NK-92 treated with Interleukin-12 subunit alpha and Interleukin-12 subunit beta, amount 100 ng/mL, for 24 hours (cell line): ENCODE data around the gene ZSCAN2.

Experiments
- DNase-seq: peaks from one replicate; lab custom pipeline; 2025; lab: John Stamatoyannopoulos, UW

Gene ZSCAN2

DNA sequence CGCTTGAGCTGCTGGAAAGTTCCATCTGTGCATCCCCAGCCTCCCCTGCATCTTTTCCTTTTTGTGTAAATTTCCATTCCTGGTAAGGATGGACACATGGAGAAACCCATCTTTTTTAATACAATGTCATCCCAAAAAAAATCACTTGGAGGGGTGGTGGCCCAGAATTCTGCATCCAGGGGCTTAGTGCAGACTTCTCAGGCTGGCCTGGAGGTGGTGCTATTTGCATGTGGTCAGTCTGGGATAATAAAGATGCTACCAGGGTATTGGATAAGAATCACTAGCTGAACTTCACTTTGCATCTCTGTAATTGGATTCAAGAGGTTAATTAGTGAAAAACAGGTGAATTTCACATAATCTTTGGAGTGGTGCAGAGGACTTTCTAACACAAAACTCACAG is 1.8 kb upstream of the ZSCAN2 start:
- no peak for DNase-seq

DNA sequence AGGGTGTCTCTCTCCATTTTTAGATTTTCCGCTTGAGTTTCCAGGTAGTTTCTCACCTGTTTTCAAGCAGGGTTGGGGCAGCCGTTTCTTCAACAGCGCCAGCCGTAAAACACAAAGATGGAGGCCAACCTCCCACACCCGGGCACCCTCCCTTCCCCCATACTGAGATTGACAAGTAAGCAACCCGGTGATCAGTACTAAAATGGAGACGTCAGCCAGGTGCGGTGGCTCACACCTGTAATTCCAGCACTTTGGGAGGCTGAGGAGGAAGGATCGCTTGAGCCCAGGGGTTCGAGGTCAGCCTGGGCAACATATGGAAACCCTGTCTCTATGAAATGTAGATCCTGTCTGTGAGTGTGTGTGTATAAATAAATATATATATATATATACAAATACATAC is 903 bp upstream of the ZSCAN2 start:
- DNase-seq = no peak

DNA sequence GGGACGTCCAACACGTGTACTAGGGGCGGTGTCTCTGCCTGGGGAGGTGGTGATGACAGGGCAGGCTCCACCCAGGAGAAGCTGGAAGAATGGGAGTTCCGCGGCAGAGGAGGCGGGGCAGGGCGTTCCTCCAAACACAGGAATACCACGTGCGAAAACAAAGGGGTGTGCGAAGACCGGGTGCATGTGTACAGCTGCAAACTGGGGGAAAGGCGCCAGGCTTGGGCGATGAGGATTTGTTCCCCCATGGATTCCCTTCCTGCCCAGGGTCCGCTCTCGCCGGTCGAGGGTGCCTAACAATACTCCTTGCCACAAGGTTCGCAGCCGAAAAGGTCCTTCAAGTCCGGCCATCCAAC is 500 bp upstream of the ZSCAN2 start:
- DNase-seq = peak; percentile 38

DNA sequence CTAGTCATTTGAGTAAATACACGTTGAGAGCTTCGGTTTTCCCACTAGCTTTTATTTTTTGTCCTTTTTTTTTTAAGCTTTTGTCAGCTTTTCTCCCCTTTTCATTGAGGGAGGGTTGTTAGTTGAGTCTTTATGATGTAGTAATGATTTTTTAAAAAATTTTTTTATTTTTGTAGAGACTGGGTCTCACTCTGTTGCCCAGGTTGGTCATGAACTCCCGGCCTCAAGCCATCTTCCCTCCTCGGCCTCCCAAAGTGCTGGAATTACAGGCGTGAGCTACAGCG is 688 bp downstream of the ZSCAN2 start:
- no peak for DNase-seq

- no peak for DNase-seq
Observed at GRCh38 chr15:84603630-84604379, 3.0 kb downstream of the ZSCAN2 start.

DNA sequence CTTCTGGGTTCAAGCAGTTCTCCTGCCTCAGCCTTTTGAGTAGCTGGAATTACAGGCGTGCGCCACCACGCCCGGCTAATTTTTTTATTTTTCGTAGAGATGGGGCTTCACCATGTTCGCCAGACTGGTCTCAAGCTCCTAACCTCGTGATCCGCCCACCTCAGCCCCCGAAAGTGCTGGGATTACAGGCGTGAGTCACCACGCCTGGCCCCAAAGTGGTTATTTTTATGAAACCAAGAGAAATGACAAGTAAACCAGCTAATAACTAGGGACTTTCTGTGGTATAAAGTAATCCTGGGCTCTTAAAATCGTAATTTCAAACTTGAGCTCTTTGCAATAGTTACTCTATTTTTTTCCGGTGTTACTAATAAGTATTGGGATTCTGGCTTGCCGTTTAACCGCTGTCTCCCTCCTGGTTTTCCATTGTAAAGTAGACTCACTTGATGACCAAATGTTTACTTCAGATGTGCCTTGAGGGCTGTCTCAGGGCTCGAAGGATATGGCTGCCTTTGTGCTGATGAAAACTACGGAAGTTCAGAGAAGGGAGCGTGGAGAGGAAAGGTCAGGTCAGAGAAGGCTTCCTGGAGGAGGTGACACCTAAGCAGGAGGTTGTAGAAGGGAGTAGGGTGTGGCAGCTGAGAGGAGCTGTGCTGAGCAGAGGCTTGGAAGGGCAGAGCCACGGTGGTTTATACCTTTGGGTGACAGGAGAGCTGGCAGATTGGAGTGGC is 4.2 kb downstream of the ZSCAN2 start:
- DNase-seq = no peak

DNA sequence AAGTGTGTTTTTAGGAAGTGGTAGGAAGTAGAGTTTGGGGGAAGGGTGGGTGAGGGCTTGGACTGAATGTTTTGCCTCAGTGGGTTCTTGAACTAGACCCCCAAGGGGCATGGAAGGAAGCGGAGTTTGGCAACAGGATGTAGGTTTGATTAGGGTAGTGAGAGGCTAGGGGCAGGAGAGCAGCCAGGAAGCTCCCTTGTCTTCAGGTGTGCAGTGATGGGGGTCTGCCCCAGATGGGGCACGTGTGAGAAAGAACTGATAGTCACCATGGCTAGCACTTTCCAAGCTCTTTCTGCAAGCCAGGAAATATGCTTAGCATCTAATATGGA is 4.7 kb downstream of the ZSCAN2 start:
- no peak for DNase-seq

- no peak for DNase-seq
Observed at GRCh38 chr15:84606653-84607120, 5.9 kb downstream of the ZSCAN2 start.

- no peak for DNase-seq
Observed at GRCh38 chr15:84608707-84609284, 8.0 kb downstream of the ZSCAN2 start.

- no peak for DNase-seq
Observed at GRCh38 chr15:84609818-84610525, 9.2 kb downstream of the ZSCAN2 start.

DNA sequence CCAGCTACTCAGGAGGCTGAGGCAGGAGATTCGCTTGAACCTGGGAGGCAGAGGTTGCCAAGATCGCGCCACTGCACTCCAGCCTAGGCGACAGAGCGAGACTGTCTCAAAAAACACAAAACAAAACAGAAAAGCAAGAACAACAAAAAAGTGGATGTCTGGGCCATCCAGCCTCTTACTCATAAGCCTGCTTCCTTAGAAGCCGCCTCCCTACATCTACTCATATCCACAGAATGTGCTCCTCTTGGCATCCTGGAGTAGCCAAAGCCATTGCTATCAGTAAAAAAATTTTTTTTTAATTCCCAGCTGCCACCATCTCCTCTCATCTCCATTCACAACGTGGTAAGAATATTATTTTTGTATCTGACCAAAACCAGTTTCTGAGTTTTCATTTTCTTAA is 10.8 kb downstream of the ZSCAN2 start:
- DNase-seq = no peak

DNA sequence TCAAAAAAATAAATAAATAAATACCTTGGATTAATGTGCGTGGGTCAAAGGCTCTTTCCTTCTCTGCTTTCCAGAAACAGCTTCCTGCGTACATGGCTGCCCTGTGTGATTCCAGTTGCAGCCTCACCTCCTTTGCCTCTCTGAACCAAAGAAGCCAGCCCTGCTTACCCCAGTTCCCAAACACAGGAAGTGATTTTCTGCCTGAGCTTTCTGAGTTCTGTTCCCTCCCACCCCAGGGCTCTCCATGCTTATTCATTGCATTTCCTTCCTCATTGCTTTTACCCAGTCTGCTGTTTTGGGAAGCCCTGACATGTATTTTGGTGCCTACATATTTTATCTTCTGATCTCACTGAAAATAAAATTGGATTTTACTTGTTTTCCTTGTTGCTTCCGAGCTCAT is 15.4 kb downstream of the ZSCAN2 start:
- no peak for DNase-seq

GRCh38 chr15:84620626-84621025 is 19.8 kb downstream of the ZSCAN2 start:
- no peak for DNase-seq

DNA sequence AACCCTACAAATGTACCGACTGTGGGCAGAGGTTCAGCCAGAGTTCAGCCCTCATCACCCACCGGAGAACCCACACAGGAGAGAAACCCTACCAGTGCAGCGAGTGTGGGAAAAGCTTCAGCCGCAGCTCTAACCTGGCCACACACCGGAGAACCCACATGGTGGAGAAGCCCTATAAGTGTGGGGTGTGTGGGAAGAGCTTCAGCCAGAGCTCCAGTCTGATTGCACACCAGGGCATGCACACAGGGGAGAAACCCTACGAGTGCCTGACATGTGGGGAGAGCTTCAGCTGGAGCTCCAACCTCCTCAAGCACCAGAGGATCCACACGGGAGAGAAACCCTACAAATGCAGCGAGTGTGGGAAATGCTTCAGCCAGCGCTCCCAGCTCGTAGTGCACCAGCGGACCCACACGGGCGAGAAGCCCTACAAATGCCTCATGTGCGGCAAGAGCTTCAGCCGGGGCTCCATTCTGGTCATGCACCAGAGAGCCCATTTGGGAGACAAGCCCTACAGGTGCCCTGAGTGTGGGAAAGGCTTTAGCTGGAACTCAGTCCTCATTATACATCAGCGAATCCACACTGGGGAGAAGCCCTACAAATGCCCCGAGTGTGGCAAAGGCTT is 20.7 kb downstream of the ZSCAN2 start:
- no peak for DNase-seq

DNA sequence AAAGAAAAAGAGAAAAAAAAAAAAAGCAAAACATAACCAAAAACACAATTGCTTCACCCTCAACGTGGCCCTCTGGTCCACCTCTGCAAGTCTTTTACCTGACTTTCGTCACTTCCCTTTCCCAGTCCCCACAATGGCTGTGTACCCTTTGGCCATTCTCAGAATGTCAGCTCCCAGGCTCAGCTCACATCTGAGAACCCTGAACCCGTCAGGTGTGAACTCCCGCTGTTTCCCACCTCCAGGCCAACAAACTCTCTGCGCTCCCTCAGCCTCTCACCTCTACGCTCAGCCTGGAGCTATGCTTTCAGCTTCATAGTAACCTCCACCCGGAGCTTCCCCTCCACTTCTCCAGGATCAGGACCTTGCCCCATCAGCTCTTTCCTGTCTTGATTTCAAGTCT is 23.6 kb downstream of the ZSCAN2 start:
- no peak for DNase-seq

- no peak for DNase-seq
Observed at GRCh38 chr15:84625123-84625522, 24.3 kb downstream of the ZSCAN2 start.

- DNase-seq = no peak
Observed at GRCh38 chr15:84629033-84629432, 28.2 kb downstream of the ZSCAN2 start.

- DNase-seq = no peak
Observed at GRCh38 chr15:84631706-84632272, 31.0 kb downstream of the ZSCAN2 start.

DNA sequence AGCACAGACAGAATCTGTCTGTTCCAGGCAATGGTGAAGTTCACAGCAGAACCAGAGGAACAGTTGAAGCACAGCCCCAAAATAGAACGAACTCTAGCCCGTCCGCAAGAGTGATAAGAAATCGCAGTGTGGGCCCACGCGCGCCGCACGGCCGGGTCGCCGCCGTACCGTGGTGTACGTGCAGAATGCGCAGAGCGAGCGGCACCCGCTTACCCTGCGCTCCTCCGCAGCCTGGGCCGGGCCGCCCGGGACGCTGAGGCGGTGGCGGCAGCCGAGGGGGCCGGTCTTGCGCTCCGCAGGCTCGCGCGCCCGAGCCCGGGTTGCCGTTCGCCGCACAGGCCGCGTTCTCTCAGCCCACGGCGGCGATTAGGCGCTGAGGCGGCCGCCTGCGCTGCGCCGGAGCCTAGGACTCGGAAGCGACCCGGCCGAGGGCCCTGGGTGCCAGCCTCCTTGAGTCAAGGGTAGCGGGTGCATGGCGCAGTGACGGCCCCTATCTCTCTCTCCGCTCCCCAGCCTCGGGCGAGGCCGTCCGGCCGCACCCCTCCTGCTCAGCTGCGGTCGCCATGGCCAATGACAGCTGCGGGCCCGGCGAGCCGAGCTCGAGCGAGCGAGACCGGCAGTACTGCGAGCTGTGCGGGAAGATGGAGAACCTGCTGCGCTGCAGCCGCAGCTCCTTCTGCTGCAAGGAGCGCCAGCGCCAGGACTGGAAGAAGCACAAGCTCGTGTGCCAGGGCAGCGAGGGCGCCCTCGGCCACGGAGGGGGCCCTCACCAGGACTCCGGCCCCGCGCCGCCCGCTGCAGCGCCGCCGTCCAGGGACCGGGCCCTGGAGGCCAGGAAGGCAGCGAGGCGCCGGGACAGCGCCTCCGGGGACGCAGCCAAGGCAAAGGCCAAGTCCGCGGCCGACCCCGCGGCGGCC is 32.8 kb downstream of the ZSCAN2 start:
- DNase-seq = no peak

GRCh38 chr15:84634228-84634837 is 33.5 kb downstream of the ZSCAN2 start:
- no peak for DNase-seq

- no peak for DNase-seq
Observed at GRCh38 chr15:84638103-84638502, 37.3 kb downstream of the ZSCAN2 start.
